GM15510 (cell line): ENCODE results near the gene RBMS1.

Experiments
- POLR2A ChIP-seq: IDR thresholded peaks from 3 replicates; pipeline ENCODE4 v1.6.1; 2011; ENCODE audit warnings: borderline replicate concordance; ENCODE audit not compliant: insufficient read length; ENCODE audit errors: extremely low read depth

The RBMS1 gene

GRCh38 chr2:160390544-160391455, 102.8 kb downstream of the RBMS1 start:
- TF ChIP-seq POLR2A, result no peak

GRCh38 chr2:160389875-160390274, 103.7 kb downstream of the RBMS1 start:
- TF ChIP-seq POLR2A, result no peak

- no peak for TF ChIP-seq POLR2A
Observed at GRCh38 chr2:160388464-160389263, 104.9 kb downstream of the RBMS1 start.

- TF ChIP-seq POLR2A, result no peak
Observed at GRCh38 chr2:160387558-160388262, 105.9 kb downstream of the RBMS1 start.

GRCh38 chr2:160384791-160385190, 108.8 kb downstream of the RBMS1 start:
- no peak for TF ChIP-seq POLR2A

GRCh38 chr2:160381425-160381951, 112.1 kb downstream of the RBMS1 start:
- no peak for TF ChIP-seq POLR2A

- no peak for TF ChIP-seq POLR2A
Observed at GRCh38 chr2:160380611-160381010, 113.0 kb downstream of the RBMS1 start.

- TF ChIP-seq POLR2A, result no peak
Observed at GRCh38 chr2:160380000-160380570, 113.5 kb downstream of the RBMS1 start.

- TF ChIP-seq POLR2A, result no peak
Observed at GRCh38 chr2:160379399-160379798, 114.2 kb downstream of the RBMS1 start.

- TF ChIP-seq POLR2A, result no peak
Observed at GRCh38 chr2:160377204-160377995, 116.2 kb downstream of the RBMS1 start.

- no peak for TF ChIP-seq POLR2A
Observed at GRCh38 chr2:160376576-160376975, 117.0 kb downstream of the RBMS1 start.

- TF ChIP-seq POLR2A, result no peak
Observed at GRCh38 chr2:160375802-160376469, 117.7 kb downstream of the RBMS1 start.

- TF ChIP-seq POLR2A, result no peak
Observed at GRCh38 chr2:160375037-160375436, 118.6 kb downstream of the RBMS1 start.

- no peak for TF ChIP-seq POLR2A
Observed at GRCh38 chr2:160373666-160374065, 119.9 kb downstream of the RBMS1 start.

GRCh38 chr2:160373263-160373662, 120.3 kb downstream of the RBMS1 start:
- no peak for TF ChIP-seq POLR2A
